GM13977 (cell line): Measurements from ENCODE around the gene KRTAP10-10.

Source experiments
- DNase-seq: peaks from one replicate; pipeline ENCODE4 v3.0.0; 2012; ENCODE audit warnings: low spot score
- CTCF ChIP-seq: IDR thresholded peaks from 2 replicates; pipeline ENCODE4 v1.5.1; 2012; ENCODE audit warnings: mild to moderate bottlenecking, control low read depth; ENCODE audit not compliant: insufficient read depth; ENCODE audit errors: extremely low read depth, missing control alignments
- in situ Hi-C: fragments of 300-500 bp; cut with MboI; formaldehyde crosslinking; loops from one replicate; pipeline ENCODE4 v1.12.0; 2022; ENCODE audit warnings: low sequenced_read_pairs, low pct_unique_long_range_greater_than_20kb, mixed read lengths, inconsistent platforms; ENCODE audit not compliant: unreplicated experiment

The KRTAP10-10 gene

GRCh38 chr21:44667612-44668011, 30.5 kb downstream of the KRTAP10-10 start:
- in situ Hi-C loops: no loop called here
- no peak for DNase-seq
- no peak for TF ChIP-seq CTCF

- no peak for TF ChIP-seq CTCF
- in situ Hi-C loops: no loop called here
Observed at GRCh38 chr21:44670642-44671432, 33.7 kb downstream of the KRTAP10-10 start.

GRCh38 chr21:44671911-44672310, 34.8 kb downstream of the KRTAP10-10 start:
- in situ Hi-C loops: no loop called here
- DNase-seq: no peak
- TF ChIP-seq CTCF: no peak

More at GRCh38 chr21:44670642-44671432, 33.7 kb downstream of the KRTAP10-10 start:
- DNase-seq: no peak

GRCh38 chr21:44677881-44678280, 40.7 kb downstream of the KRTAP10-10 start:
- no peak for TF ChIP-seq CTCF
- DNase-seq: no peak
- in situ Hi-C loops: no loop called here

- no peak for DNase-seq
- no peak for TF ChIP-seq CTCF
- in situ Hi-C loops: no loop called here
Observed at GRCh38 chr21:44681152-44681551, 44.0 kb downstream of the KRTAP10-10 start.

- no peak for DNase-seq
- TF ChIP-seq CTCF: no peak
- in situ Hi-C loops: no loop called here
Observed at GRCh38 chr21:44681861-44682579, 44.9 kb downstream of the KRTAP10-10 start, which contains the start of gene KRTAP12-1. KRTAP12-1 (minus strand) TSS chr21:44682163; CDS start chr21:44682123, 40 bp downstream.
